PC-9 (cell line): Measurements from ENCODE around the gene FOXD2.

ENCODE experiments used
- EZH2 ChIP-seq: fragments of 200-600 bp; sonication (generic); IDR thresholded peaks from 2 replicates; pipeline ENCODE4 v1.8.0; 2017; ENCODE audit warnings: antibody characterized with exemption, low read depth
- TF ChIP-seq, protein P1 (sequence below): fragments of 200-600 bp; sonication (generic); conservative IDR thresholded peaks from 2 replicates; pipeline ENCODE4 v1.6.1; 2017; ENCODE audit warnings: mixed run types, antibody characterized with exemption, mild to moderate bottlenecking, moderate library complexity

DNA sequence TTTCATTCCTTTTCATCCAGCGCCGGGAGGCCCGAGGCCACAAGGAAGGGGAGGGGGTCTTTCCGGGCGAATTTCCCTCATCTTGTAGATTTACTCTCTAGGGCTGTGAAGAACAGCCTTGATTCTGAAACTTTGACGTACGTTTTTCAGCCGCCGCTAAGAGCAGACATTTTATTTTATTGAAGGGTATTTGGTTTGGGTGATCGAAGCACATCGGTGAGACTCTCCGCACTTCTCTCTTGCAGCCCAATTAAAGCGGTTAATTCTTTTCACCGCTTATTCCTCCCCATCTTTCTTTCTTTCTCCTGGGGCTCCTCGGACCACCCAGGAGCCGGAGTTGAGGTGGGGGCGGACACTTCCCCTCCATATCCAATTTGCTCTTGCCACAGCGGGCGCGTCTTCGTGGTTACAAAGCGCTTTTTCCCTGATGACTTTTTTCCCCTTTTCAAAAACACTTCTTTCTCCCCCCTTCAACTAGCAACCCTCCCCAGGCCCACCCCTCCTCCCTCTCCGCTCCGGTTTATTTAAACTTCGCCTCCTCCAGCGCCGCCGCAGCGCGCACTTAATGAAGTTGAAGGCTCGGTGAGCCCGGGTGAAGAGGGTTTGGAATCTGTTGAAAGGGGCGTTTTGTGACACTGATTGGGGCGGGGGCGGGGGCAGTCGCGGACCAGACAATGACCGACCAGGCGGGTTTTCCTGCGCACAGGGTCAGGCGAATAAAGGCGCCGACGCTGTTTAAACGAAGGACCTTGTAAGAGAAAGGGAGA, 5.9 kb downstream of the FOXD2 start:
- TF ChIP-seq, protein P1, sequence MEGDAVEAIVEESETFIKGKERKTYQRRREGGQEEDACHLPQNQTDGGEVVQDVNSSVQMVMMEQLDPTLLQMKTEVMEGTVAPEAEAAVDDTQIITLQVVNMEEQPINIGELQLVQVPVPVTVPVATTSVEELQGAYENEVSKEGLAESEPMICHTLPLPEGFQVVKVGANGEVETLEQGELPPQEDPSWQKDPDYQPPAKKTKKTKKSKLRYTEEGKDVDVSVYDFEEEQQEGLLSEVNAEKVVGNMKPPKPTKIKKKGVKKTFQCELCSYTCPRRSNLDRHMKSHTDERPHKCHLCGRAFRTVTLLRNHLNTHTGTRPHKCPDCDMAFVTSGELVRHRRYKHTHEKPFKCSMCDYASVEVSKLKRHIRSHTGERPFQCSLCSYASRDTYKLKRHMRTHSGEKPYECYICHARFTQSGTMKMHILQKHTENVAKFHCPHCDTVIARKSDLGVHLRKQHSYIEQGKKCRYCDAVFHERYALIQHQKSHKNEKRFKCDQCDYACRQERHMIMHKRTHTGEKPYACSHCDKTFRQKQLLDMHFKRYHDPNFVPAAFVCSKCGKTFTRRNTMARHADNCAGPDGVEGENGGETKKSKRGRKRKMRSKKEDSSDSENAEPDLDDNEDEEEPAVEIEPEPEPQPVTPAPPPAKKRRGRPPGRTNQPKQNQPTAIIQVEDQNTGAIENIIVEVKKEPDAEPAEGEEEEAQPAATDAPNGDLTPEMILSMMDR: no peak
- no peak for TF ChIP-seq EZH2
